Measurements from ENCODE around the gene MASTL. TPM values are rescaled to one million over a fixed set of nuclear protein-coding genes. Genes with fewer than 3 reads are reported as not detected.

MASTL gene
- total RNA-seq = 10 to 100 TPM in 2 of 4 donors, 1 to 10 TPM in 2; 7.2 to 13.0 (median 9.9) TPM

GRCh38 chr10:27155066-27155754 lies at the start of gene MASTL:
Gene MASTL, plus strand, starts transcription at chr10:27155352. Its CDS starts 75 bp downstream, at chr10:27155427.
- DNase-seq (ENCODE audit: low spot score in 2 of 2) = peak; percentile 96
- TF ChIP-seq POLR2AphosphoS5 (IDR thresholded peaks at IDR 0.05) (peak; percentile 88 to 96 (median 88)), POLR2A (IDR thresholded peaks at IDR 0.05) (peak; percentile 60 to 96), EP300 (IDR thresholded peaks at IDR 0.05) (no peak)
- TF ChIP-seq, protein P1, sequence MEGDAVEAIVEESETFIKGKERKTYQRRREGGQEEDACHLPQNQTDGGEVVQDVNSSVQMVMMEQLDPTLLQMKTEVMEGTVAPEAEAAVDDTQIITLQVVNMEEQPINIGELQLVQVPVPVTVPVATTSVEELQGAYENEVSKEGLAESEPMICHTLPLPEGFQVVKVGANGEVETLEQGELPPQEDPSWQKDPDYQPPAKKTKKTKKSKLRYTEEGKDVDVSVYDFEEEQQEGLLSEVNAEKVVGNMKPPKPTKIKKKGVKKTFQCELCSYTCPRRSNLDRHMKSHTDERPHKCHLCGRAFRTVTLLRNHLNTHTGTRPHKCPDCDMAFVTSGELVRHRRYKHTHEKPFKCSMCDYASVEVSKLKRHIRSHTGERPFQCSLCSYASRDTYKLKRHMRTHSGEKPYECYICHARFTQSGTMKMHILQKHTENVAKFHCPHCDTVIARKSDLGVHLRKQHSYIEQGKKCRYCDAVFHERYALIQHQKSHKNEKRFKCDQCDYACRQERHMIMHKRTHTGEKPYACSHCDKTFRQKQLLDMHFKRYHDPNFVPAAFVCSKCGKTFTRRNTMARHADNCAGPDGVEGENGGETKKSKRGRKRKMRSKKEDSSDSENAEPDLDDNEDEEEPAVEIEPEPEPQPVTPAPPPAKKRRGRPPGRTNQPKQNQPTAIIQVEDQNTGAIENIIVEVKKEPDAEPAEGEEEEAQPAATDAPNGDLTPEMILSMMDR (IDR thresholded peaks at IDR 0.05) = no peak
- no peaks in the 10 kb centered on the region for H3K27me3 ChIP-seq
- peaks cover 16% of the 10 kb centered on the region for H3K36me3 ChIP-seq
- H3K4me1 ChIP-seq = peaks cover 40% of the 10 kb centered on the region
- H3K9me3 ChIP-seq = no peaks in the 10 kb centered on the region
- H3K27ac ChIP-seq = peak within 1 kb of the TSS; percentile 99
- peak within 1 kb of the TSS; percentile 85 for H3K4me3 ChIP-seq
- WGBS = 0% methylated on average over 14 of the region's 55 CpGs

DNA sequence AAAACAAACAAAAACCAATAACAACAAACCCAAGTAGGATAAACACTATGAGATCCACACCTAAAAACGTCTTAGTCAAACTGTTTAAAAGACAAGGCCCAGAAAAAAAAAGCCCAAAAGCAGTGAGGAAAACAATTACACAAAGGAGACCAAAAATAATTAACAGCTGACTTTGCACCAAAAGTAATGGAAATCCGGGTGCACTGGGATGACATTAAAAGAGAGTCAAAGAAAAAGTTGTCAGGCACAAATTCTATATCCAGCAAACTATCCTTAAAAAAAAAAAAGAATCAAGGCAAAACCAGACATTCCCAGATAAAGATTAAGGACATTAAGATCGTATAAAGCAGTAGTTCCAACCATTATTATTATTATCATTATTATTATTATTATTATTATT lies 47.0 kb upstream of the MASTL start:
- 95% methylated on average over 3 of the region's 3 CpGs for WGBS
- Histone ChIP-seq H3K9me3 (no peaks in the 10 kb centered on the region), H3K36me3 (peaks cover 47% of the 10 kb centered on the region), H3K4me3 (no peak overlapping the region), H3K27me3 (no peaks in the 10 kb centered on the region), H3K4me1 (no peaks in the 10 kb centered on the region), H3K27ac (no peak overlapping the region)
- DNase-seq (ENCODE audit: low spot score in 2 of 2) = no peak
- no peak for TF ChIP-seq POLR2AphosphoS5 (IDR thresholded peaks at IDR 0.05)
- no peak for TF ChIP-seq EP300 (IDR thresholded peaks at IDR 0.05)
- TF ChIP-seq POLR2A (IDR thresholded peaks at IDR 0.05) = no peak
- TF ChIP-seq, protein P1 (IDR thresholded peaks at IDR 0.05) = no peak

DNA sequence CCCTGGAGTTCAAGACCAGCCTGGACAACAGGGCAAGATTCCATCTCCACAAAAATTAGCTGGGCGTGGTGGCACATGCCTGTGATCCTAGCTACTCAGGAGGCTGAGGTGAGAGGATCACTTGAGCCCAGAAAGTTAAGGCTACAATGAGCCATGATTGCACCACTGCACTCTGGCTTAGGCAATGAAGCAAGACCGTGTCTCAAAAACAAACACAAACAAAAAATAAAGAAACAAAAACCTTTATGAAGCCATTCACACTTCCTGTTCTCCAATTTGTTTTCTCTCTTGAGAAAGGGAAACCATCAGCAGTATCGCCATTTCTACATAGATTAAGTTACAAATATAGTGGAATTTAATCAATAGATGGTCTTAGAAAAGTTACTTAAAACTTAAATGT lies 20.8 kb upstream of the MASTL start:
- Histone ChIP-seq H3K36me3 (peaks cover 72% of the 10 kb centered on the region), H3K27me3 (no peaks in the 10 kb centered on the region), H3K27ac (no peak overlapping the region), H3K4me3 (no peak overlapping the region), H3K9me3 (no peaks in the 10 kb centered on the region), H3K4me1 (no peaks in the 10 kb centered on the region)
- TF ChIP-seq EP300 (IDR thresholded peaks at IDR 0.05) = no peak
- no peak for DNase-seq (ENCODE audit: low spot score in 2 of 2)
- 97% methylated on average over 3 of the region's 3 CpGs for WGBS

DNA sequence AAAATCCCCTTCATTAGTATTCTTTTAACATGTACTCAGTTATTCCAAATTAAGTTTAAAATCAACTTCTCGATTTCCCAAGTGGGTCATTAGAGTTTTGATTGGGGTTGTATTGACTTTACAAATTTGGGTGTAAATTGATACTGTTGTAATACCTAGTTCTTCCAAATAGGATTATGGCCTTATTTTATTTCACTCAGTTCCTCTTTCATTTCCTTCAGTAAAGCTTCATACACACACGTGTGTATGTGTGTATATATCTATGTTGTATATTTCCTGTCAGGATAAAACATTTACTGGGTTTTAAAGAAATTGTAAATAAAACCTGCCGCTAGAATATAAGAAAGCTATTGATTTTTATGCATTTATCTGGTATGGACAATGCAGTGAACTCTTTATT lies 16.9 kb upstream of the MASTL start:
- H3K36me3 ChIP-seq = peaks cover 59% of the 10 kb centered on the region
- TF ChIP-seq POLR2AphosphoS5 (IDR thresholded peaks at IDR 0.05) = no peak
- no peak for TF ChIP-seq EP300 (IDR thresholded peaks at IDR 0.05)
- no peak for TF ChIP-seq POLR2A (IDR thresholded peaks at IDR 0.05)
- TF ChIP-seq, protein P1 (IDR thresholded peaks at IDR 0.05) = no peak
- no peaks in the 10 kb centered on the region for H3K4me1 ChIP-seq
- no peaks in the 10 kb centered on the region for H3K27me3 ChIP-seq
- H3K27ac ChIP-seq = no peak overlapping the region
- no peak overlapping the region for H3K4me3 ChIP-seq
- DNase-seq (ENCODE audit: low spot score in 2 of 2) = no peak
- H3K9me3 ChIP-seq = no peaks in the 10 kb centered on the region
- 85% methylated on average over 3 of the region's 3 CpGs for WGBS

GRCh38 chr10:27143686-27144085 lies 11.5 kb upstream of the MASTL start:
- Histone ChIP-seq H3K4me1 (no peaks in the 10 kb centered on the region), H3K4me3 (no peak overlapping the region), H3K9me3 (no peaks in the 10 kb centered on the region), H3K27ac (no peak overlapping the region), H3K36me3 (peaks cover 76% of the 10 kb centered on the region), H3K27me3 (no peaks in the 10 kb centered on the region)
- DNase-seq (ENCODE audit: low spot score in 2 of 2) = no peak
- WGBS = 75% methylated on average over 1 of the region's 1 CpG
- TF ChIP-seq POLR2AphosphoS5 (IDR thresholded peaks at IDR 0.05) = no peak
- TF ChIP-seq POLR2A (IDR thresholded peaks at IDR 0.05) = no peak
- TF ChIP-seq, protein P1 (IDR thresholded peaks at IDR 0.05) = no peak
- TF ChIP-seq EP300 (IDR thresholded peaks at IDR 0.05) = no peak
